ENCODE results near the gene IL1RAPL2.

The IL1RAPL2 gene

DNA sequence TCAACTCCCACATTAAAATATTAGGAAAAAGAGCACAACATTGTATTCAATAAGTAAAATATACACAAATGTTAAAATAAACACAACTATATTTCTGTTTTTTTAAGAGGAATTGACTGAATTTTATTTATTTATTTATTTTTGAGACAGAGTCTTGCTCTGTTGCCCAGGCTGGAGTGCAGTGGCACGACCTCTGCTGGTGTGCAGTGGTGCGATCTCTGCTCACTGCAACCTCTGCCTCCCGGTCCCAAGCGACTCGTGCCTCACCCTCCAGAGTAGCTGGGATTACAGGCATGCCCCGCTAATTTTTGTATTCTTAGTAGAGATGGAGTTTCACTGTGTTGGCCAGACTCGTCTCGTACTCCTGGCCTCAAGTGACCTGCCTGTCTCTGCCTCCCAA, 623.1 kb downstream of the IL1RAPL2 start:
- FAIRE-seq, result no peak

DNA sequence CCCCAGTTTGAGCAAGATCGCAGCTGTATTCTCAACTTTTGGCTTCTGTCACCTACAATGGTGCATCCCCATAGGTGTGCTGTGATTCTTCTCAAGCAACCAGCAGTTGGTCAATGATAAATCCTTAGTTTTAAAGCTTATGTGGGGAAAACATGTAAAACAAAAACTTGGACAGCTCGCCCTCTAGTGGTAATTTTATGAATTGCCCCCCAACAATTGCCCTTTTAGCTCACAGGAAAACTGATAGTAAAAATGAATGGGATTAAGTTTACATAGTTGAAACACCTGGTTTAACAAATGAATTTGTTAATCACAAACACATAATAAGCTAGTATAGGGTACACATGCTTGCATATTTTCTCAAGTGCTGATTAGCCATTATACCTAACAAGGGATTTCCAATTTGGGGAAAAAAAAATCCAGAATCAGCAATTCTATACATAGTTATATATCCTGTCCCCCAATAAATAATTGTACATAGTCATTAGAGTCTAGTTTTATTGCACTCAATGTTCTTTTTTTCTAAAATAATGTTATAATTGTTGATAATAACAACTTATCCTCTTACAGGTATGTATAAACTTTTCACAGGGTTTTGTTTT, 624.4 kb downstream of the IL1RAPL2 start:
- FAIRE-seq, result peak; percentile 75

DNA sequence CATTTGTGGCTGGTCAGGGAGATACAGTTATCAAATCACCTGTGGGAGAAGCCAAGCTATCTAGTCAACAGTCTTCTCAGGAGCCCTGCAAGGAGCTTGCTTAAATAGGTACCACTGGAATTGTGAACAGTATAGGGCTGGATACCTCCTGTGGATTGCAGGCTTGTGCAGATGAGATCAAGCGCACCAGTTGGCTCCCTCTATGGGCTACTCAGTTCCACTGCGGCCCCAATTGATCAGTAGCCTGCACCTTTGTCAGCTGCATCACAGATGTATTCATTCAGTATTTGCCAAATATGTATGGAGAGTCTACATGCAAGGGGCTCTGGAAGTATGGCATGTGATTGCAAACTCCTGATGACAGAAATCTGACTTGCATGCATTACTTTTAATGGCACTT, 625.9 kb downstream of the IL1RAPL2 start:
- no peak for FAIRE-seq

DNA sequence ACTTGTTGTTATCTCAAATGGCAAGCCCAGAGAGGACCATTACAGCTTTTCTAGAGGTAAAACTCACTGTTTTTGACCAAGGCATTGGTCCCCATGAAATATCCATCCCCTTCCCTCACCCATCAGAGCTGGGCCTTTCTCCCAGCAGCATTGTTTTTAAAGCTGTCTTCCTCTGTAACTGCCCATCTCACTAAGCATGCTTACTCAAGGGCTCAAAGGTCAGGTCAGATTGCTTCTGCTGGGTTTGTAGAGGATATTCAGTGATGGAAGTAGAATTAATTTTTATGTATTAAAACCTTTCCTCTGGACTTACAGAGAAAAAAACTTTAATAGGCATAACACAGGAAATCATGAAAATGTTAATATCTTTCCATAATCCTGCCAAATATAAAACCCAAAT, 643.4 kb downstream of the IL1RAPL2 start:
- no peak for FAIRE-seq

DNA sequence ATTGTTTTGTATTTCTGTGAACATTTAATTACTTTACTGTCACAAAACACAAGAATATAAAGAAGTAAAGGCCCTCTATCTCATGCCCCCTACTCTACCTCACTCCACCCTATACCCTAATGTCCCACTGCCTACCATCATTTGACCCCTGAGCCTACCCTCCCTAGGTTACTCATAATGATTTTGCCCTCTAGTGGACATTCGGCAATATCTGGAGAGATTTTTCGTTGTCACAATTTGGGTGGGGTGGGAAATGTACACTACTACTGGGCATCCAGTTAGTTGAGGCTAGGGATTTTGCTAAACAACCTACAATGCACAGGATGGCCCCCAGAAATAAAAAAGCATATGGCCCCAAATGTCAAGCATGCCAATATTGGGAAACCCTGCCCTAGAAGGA, 644.3 kb downstream of the IL1RAPL2 start:
- no peak for FAIRE-seq

DNA sequence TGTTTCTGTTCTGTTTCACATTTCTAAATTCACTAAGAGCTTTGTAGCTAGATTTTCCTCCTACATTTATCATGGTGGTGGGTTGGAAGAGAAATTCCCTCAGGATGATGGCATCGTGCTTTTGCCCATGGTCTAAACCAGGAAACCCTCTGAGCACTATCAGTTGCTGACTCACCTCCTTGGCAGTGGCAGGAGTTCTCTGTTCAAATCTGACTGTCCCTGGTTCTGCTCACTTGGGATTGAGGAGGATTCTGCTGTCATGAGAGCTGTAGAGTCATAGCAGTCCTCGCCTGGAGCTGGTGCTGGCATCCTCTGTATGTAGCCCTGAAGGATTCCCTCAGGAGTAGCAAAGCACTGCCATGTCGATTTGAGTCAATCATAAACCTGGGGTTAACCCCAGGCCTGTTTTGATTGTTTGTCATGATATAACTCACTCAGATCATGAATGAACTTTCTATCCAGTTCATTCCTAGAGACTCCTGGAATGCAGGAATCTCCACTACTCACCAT, 645.1 kb downstream of the IL1RAPL2 start:
- FAIRE-seq, result no peak

DNA sequence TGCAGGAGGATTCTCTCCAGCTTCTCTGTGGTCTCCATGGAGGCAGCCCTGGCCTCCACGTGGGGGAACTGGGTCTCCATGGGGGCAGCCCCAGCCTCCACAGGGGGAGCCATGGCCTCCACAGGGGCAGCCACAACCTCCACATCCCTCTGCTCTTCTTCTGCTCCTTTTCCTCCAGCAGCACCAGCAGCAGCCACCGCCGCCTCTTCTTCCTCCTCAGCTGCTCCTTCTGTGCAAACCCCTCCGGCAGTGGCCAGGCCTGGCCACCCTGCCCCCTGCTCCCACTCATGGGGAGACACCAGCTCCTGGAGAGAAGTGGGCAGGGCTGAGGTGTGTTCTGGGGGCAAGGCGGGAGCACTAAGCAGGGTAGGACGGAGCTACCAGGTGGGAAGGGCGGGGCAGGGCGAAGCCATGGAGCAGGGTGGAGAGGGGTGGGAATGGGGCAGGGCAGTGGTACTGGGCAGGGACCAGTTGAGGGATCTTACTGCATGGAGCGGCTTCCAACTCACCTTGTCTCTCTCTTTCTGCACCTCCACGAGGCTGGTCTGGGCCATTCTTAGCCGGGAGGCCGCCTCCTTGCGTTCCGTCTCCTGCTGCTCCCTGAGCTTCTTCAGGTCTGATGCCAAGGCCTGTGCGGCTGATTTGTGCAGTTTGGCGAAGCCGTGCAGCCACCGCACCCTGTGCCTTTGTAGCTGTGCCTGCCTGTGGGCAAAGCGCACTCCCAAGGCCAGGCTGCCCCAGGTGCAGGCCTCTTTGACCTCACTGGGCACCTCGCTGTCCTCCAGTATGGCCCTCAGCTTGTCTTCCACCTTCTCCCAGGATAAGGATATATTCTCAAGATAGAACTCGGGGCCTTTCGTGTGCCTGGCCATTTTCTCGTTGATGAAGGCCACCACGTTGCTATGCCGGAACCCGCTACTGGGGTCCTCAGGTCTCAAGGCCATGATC, 653.7 kb downstream of the IL1RAPL2 start:
- FAIRE-seq, result no peak

DNA sequence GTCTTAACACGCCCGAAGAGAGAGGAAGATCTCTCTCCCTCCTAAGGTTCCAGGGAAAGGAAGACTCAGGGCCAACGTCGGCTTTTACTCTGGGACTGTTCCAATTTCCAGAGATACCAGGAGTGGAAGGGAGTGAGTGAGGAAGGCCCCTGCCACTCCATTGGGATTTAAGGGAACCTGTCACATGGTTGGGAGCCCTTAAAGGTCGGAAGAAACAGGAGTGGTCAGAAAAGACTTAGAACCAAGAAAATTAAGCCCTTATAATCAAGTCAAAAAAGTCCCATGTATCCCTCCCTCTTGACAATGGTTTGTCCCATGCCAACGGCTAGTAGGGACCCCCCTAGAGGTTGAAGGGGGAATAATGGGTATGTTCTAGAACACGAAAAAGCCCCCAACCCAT, 654.6 kb downstream of the IL1RAPL2 start, which contains the start of gene TEX13A:
TEX13A (minus strand) TSS at position 59 of the 400 bp plus-strand sequence. CDS start 297 bp downstream, outside the sequence.
- no peak for FAIRE-seq

DNA sequence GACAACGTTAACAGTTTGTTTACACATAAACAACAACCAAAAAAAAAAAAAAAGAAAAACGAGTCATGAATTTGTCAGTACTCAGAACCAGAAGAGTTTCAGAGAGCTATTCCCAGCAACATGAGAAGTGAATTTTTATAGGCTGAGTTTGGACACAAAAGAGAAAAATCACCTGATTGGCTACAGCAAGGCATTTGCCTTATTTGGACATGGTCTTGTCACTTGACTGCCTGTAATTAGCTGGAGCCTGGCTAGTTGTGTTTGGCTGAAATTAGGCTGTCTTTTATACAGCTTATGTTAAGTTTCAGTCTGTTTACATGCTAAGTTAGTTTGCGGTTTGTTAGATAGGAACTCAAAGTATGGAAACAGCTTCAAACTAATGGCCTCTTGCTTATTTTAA, 655.4 kb downstream of the IL1RAPL2 start:
- no peak for FAIRE-seq

DNA sequence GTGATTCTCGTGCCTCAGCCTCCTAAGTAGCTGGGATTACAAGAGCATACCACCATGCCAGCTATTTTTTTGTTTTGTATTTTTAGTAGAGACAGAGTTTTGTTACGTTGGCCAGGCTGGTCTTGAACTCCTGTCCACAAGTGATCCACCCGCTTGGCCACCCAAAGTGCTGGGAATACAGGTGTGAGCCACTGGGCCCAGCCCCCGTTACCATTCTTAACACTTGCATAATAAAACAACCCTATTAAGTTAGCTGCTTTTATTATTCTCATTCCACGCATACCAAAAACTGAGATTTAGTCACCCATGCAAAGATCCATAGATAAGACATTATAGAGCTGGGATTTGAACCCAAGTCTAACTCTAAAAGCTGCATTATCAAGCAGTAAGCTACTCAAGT, 660.5 kb downstream of the IL1RAPL2 start:
- no peak for FAIRE-seq

DNA sequence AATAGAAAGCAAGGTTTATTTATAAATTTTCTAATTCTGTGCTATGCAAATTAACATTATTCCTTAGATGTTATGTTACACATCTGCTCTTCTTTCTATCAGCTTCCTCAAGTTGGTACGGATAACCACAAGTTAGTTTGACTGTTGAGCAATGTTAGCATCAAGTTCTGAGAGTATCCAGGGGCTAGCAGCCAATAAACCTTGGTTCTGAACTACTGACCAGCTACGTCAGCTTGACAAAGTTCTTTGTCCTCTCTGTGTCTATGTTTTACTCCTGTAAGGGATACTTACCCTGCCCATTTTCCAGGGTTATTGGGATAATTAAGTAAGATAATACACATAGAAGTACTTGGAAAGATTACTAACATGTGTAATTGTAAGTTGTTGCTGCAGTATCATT, 662.6 kb downstream of the IL1RAPL2 start:
- no peak for FAIRE-seq

DNA sequence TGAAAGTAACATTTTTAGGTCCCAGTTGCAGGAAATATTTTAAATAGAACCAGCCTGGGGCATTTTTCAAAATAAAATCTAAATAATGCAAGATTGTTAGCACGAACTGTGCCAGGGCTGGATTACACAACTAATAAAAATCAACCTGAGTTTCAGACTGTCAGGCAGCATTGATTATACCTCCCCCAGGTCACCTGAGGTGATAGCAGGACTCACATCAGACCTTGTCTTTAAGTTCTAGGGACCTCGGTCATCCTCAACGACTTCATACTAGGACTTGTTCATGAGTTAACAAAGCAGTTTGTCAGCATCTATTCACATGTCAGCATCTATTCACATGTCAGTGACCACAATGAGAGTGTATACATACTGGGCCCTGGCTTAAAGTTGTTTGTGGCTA, 663.1 kb downstream of the IL1RAPL2 start:
- FAIRE-seq, result no peak

DNA sequence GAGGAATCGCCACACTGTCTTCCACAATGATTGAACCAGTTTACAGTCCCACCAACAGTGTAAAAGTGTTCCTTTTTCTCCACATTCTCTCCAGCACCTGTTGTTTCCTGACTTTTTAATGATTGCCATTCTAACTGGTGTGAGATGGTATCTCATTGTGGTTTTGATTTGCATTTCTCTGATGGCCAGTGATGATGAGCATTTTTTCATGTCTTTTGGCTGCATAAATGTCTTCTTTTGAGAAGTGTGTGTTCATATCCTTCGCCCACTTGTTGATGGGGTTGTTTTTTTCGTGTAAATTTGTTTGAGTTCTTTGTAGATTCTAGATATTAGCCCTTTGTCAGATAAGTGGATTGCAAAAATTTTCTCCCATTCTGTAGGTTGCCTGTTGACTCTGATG, 671.4 kb downstream of the IL1RAPL2 start:
- FAIRE-seq, result peak; percentile 57

DNA sequence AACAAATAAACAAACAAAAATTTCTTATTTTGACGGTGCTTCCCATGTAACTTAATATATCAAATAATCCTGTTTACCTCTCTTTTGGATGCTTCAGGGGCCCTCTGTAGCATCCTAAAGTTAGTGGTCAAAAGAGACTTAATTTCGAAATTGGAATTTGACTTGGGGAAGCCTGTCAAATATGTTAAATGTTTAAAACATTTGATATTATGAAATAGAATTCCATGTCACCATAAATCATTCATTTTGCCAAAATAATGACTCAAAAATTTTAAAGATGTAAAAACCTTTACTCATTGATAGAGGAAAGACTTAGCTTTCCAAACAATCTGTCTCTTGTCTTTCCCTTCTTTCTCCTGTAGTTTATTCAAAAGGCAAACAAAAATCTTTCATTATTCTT, 675.1 kb downstream of the IL1RAPL2 start:
- no peak for FAIRE-seq

DNA sequence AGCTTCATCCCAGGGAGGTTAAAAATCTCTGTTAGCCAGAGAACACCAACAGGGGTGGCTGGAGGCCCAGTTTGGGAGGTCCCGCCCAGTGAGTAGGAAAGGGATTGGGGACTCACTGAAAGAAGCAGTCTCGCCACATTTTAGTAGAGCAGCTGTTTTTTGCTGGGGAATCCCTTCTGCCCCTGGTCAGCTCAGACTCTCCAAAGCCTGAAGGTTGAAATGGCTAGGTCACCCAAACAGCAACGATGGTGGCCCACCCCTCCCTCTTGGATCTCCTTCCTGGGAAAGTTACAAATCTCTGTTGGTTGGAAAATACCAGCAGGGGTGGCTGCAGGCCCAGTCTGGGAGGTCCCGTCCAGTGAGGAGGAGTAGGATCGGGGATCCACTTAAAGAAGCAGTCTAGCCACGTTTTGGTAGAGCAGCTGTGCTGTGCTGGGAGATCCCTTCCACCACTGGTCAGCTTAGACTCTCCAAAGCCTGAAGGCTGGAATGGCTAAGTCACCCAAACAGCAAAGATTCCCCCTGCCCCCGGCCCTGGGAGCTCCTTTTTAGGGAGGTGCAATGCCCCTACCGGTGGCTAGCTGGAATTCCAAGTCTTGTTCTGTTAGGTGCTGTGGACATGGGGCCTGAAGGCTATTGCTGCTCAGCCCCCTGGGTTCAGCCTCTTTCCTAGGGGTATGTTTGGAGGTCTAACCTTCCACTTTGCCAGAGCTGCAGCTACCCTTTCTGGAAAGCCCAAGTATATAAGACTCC, 694.5 kb downstream of the IL1RAPL2 start:
- no peak for FAIRE-seq

DNA sequence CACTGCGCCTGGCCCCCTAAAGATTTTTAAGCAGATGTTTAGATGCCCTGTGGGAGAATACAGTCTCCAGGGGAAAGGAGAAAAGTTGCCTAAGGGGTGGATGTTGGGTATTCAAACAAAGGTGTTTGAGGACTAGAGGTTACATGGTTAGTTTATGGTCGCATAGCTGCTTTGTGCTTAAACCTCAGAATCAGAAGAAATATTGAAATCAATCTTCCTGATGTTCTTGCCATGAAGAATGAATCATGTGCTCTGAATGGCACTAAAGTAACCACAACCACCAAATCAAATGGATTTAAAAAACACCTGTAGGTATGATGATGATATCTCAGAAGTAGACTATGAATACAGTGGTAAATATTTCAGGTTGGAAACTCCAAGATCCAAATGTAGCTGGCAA, 697.2 kb downstream of the IL1RAPL2 start:
- no peak for FAIRE-seq

DNA sequence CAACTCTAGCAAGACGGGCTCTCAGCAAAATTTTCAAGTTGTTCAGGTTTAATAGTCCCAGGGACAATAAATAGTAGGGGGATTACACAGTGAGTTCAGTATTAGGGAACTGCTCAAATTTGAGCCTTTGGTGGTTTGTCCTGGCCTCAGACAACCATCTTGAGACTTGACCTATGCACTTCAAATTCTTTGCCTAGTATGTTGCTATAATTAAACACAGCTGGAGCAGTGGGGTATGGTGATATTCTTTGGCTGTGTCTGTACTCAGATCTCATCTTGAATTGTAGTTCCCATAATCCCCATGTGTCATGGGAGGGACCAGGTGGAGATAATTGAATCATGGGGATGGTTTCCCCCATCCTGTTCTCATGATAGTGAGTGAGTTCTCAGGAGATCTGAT, 697.8 kb downstream of the IL1RAPL2 start:
- FAIRE-seq, result no peak

DNA sequence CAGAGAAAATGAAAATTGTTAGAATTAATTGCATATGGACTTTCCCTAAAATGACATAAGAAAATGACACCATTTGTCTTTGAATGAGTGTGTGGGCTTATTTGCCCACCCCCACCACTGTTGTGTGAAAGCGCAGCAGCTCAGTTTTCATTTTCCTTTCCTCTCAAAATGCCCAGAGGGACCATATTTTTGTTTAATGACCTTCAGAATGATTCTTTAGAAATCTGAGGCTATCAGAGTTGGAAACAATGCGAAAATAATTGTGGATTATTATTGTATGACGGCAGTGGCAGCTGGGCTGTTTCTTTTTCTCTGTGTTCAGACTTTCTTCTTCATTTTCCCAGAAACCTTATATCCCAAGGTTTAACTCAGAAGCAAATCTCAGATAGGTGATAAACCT, 699.1 kb downstream of the IL1RAPL2 start:
- FAIRE-seq, result no peak

DNA sequence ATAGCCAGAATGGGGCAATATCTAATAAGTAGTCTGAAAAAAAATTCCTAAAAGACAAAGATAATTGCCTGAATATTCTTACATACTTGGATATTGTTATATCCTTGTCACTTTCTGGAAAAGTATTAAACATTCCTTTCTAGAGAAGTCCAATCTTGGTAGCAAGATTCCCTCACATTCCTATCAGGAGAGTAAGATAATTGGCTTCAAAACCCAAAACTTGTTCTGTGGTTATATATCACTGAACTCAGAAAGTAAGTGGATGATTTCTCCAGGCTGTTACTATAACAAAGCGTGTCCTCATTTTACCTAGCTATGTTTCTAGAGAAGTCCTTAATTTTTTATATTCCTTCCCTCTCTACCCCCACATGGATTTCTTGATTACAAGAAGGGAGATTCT, 700.5 kb downstream of the IL1RAPL2 start:
- no peak for FAIRE-seq

DNA sequence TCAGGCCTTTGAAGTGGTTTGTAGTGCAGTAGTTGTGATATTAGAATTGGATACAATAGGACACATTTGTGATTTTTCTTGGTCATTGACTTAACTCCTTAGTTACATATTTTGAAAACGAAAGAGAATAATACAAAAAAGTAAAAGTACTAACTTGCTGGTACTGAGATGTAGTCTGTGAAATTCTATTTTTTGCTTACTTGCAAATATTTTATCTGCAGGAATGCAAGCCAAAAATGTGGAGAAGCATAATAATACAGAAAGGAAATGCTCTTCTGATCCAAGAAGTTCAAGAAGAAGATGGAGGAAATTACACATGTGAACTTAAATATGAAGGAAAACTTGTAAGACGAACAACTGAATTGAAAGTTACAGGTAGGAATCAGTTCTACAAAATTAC, 701.2 kb downstream of the IL1RAPL2 start:
- no peak for FAIRE-seq

DNA sequence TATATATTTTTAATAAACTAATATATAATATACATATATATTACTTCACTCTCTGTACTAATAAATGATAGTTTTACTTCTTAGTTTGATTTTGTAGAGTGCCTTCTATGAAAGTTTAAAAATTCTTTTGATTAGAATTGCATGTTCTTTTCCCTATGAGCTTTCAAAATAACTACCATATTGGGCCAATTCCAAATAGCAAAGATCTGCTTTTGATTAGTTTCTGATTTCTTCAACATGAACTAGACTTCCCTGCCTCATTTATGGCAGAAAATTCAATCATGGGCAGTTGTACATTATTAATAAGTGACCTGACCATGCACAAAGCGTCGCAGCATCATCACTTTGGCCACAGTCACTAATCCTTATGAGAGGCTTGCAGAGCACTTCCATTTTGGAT, 703.4 kb downstream of the IL1RAPL2 start:
- FAIRE-seq, result no peak

DNA sequence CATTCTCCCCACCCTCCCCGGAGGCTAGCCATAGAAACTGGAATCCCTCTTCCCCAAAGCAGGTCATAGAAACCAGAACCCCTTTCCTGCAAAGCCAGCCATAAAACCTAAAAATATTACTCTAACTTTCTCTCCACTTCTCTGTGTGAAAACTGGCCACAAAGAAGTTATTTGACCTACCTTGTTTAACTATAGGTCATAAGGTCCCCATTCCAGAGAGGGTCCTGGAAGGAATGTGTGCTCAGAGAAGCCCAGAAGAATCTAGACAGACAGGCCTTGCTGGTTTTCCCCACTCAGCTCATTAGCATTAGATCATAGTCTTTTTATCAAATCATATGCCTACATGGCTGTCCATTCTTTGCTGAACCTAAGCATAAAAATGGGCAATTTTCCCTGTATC, 707.3 kb downstream of the IL1RAPL2 start:
- FAIRE-seq, result no peak

DNA sequence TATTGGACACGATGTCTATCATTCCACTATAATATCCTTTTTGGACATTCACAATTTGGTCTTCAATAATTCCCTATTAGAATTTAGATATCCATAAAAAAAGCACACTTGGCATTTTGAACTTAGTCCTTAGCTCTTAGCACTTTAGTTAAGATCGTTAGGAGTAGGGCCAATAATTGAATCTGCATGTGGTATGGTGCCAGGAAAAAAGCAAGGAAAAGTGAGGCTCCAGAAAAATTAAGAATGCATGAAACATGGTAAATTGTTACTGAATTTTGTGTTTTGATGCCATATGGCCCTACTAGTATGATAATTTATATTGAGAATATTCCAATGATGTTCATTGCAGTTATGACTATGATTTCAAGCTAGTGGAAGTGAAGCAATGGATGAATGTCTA, 708.1 kb downstream of the IL1RAPL2 start:
- no peak for FAIRE-seq
